SJSA1 (cell line): ENCODE measurements around the gene LHX6. TPM values are rescaled to one million over a fixed set of nuclear protein-coding genes. Genes with fewer than 3 reads are reported as not detected.
A peak's percentile ranks its signal among the peaks of the same experiment; 100 is the strongest.

Source experiments
- DNase-seq, 2 experiments: peaks; one replicate each; pipeline ENCODE4 v3.0.0-alpha.2; 2015 to 2020; ENCODE audit warnings: low spot score in 2 of 2, low read depth in 1 of 2
- H3K27ac ChIP-seq: fragments of 250-450 bp; sonication (Bioruptor Pico); 2 replicates; pipeline ENCODE4 v1.5.1; 2020; ENCODE audit warnings: mild to moderate bottlenecking, moderate library complexity
- H3K27me3 ChIP-seq: fragments of 250-450 bp; sonication (Bioruptor Pico); replicated peaks from 2 replicates; pipeline ENCODE4 v1.5.1; 2020; ENCODE audit warnings: mild to moderate bottlenecking, moderate library complexity
- H3K36me3 ChIP-seq: fragments of 250-450 bp; sonication (Bioruptor Pico); 2 replicates; pipeline ENCODE4 v1.5.1; 2020; ENCODE audit warnings: mild to moderate bottlenecking
- H3K4me1 ChIP-seq: fragments of 250-450 bp; sonication (Bioruptor Pico); replicated peaks from 2 replicates; pipeline ENCODE4 v1.6.1; 2021; ENCODE audit warnings: mild to moderate bottlenecking
- H3K4me3 ChIP-seq: fragments of 250-450 bp; sonication (Bioruptor Pico); 2 replicates; pipeline ENCODE4 v1.5.1; 2020; ENCODE audit warnings: mild to moderate bottlenecking
- H3K9me3 ChIP-seq: fragments of 250-450 bp; sonication (Bioruptor Pico); replicated peaks from 2 replicates; pipeline ENCODE4 v1.5.1; 2020; ENCODE audit warnings: mild to moderate bottlenecking
- total RNA-seq: library from RNA; depleted of rRNA; stranded (reverse); fragments of >200 nt; shearing (Covaris generic); gene quantifications from 2 replicates; pipeline ENCODE4 v1.2.3, GENCODE V29; 2014

Gene LHX6
- total RNA-seq, 1 experiment from 2014 or later = 6.4 TPM

DNA sequence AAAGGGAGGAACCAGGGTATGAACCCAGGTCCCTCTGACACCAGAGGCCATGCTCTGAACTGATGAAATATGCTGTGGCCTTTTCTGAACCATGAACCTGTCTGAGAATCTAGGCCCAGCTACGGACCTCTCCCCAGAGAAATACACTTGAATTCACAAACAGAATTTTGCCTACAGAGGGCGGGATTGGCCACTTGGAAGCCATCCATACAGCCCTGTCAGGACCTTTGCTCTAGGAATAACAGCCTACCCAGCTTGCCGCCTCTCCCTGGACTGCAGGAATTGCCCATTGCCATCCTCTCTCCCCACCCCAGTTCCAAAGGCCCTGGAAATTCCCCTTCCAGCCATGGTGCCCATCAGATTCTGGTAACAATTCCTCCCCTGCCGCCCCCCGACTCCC is 42.5 kb downstream of the LHX6 start:
- H3K36me3 ChIP-seq = no peaks in the 10 kb centered on the region
- H3K27ac ChIP-seq = no peak overlapping the region
- H3K27me3 ChIP-seq = no peaks in the 10 kb centered on the region
- no peaks in the 10 kb centered on the region for H3K4me1 ChIP-seq
- DNase-seq = no peak
- H3K4me3 ChIP-seq = no peak overlapping the region
- H3K9me3 ChIP-seq = no peaks in the 10 kb centered on the region

DNA sequence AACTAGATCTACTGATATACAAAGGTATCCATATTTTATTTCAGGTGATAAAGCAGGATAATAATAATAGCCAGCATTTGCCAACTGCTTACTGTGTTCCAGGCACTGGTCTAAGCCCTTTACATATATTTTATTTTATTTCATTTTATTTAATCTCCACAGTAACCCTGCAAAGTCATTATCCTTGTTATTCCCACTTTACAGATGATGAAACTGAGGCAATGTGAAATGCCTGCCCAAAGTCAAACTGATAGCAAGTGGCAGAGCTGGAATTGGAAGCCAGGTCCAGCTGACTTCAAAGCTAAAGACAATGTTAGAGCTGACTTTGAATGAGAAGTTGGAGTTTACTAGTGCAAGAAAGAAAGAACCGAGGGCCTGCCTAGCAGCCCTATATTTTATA is 44.2 kb downstream of the LHX6 start:
- Histone ChIP-seq H3K27ac (no peak overlapping the region), H3K4me3 (no peak overlapping the region), H3K9me3 (no peaks in the 10 kb centered on the region), H3K36me3 (no peaks in the 10 kb centered on the region), H3K4me1 (peaks cover 14% of the 10 kb centered on the region), H3K27me3 (no peaks in the 10 kb centered on the region)
- DNase-seq = no peak

DNA sequence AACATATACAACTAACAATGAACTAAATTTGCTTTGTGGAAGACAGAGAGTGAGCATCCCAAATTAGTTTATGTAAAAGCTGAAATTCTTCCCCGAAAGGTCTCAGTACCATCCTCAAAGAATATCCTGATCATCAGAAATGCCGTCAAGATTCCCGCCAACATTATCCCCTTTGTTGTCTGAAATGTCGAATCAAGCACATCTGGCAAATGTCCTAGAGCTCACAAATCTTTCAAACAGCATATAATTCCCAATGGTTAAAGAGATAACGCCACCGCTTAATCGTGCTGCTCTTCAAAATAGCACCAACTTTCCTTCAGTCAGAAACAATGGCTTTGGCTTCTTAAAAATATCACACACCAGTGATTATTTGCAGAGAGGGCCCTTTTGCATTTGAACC is 45.3 kb downstream of the LHX6 start:
- H3K4me3 ChIP-seq = no peak overlapping the region
- DNase-seq = no peak
- H3K36me3 ChIP-seq = no peaks in the 10 kb centered on the region
- H3K27ac ChIP-seq = no peak overlapping the region
- H3K9me3 ChIP-seq = no peaks in the 10 kb centered on the region
- H3K27me3 ChIP-seq = no peaks in the 10 kb centered on the region
- H3K4me1 ChIP-seq = peaks cover 23% of the 10 kb centered on the region

DNA sequence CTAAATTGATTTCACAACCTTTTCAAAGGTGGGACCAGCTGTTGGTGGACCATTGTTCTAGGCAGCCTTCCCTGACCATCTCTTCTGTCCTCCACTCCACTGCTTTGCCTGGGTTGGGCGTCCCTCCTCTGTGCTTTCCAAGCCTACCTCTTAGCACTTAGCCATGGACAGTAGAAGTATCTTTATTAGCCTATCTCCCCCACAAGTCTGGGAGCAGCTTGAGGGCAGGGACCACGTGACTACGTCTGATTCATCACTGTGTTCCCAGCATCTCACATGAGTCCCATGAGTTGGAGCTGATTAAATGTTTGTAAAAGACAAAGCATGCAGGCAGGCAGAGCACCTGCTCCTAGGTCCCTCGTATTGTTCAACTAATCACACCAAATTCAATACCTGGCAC is 48.1 kb downstream of the LHX6 start:
- Histone ChIP-seq H3K9me3 (no peaks in the 10 kb centered on the region), H3K27me3 (no peaks in the 10 kb centered on the region), H3K4me1 (peaks cover 23% of the 10 kb centered on the region), H3K36me3 (no peaks in the 10 kb centered on the region), H3K27ac (no peak overlapping the region), H3K4me3 (no peak overlapping the region)
- DNase-seq = peak; percentile 50 to 61

DNA sequence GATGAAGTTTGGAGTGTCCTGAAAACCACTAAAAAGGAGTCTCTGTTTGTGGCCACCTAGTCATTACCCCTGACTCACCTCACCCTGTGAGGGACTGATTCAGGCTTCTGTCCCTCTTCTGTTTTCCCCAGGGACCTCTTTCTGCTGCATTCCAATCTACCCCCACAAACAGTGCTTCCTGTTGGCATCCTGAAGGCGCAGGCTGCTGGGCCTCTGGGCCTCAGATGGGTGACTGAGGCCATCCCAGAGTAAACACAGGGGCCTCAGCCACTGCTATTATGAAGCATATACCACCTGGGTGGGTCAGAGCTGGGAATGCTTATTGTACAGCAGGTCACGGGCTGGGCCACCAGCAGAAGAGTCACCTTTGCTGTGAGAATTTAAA is 49.1 kb downstream of the LHX6 start:
- H3K27ac ChIP-seq = no peak overlapping the region
- no peaks in the 10 kb centered on the region for H3K27me3 ChIP-seq
- H3K4me1 ChIP-seq = peaks cover 23% of the 10 kb centered on the region
- no peaks in the 10 kb centered on the region for H3K36me3 ChIP-seq
- H3K9me3 ChIP-seq = no peaks in the 10 kb centered on the region
- H3K4me3 ChIP-seq = no peak overlapping the region
- DNase-seq = peak; percentile 74 to 82

DNA sequence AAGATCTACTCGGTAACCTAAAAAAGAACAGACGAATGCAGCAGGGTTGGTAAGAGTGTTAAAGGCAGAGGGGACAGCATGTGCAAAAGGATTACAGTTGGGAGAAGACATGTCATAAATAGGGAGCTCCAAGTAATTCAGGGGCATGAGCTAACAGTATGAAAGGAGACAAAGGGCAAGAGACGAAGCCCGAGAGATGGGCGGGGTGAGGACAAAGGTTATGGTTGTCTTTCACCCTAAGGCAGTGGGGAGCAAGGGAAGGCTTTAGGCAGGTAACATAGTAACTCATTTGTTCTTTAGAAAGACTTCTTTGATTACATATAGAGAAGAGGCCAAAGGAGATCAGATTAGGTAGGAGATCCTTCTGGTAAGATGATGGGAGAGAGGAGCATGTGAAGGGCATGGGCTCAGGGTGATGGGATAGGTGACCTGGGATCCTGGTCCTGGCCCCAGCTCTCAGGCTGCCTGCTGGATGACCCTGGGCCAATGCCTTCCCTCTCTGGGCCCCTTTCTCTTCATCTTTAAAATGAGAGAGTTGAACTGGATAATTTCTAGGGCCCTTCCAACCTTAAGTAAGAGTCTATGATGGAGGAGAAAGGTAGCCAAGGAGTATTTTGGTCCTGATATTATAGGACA is 49.6 kb downstream of the LHX6 start:
- peaks cover 23% of the 10 kb centered on the region for H3K4me1 ChIP-seq
- no peaks in the 10 kb centered on the region for H3K36me3 ChIP-seq
- no peaks in the 10 kb centered on the region for H3K27me3 ChIP-seq
- DNase-seq = no peak
- no peak overlapping the region for H3K27ac ChIP-seq
- H3K4me3 ChIP-seq = no peak overlapping the region
- no peaks in the 10 kb centered on the region for H3K9me3 ChIP-seq

DNA sequence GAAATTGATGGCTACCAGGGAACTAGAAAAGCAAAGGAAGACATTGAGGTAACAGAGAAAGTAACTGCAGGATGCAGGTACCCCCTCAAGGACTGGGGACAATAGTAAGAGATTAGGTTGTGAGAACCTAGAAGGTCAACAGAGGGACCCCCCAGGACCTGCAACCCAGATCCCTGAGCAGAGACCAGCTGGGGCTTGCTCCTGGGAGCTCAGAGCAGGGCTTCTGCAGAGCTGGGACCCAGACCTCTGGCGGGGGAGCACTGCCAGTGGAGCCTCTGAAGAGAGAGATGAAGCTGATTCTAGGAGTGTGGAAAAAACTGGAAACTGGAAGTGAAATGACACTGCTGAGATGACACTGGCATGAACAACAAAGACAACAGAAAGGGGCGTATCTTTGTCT is 51.8 kb downstream of the LHX6 start:
- no peaks in the 10 kb centered on the region for H3K27me3 ChIP-seq
- H3K4me3 ChIP-seq = no peak overlapping the region
- peaks cover 23% of the 10 kb centered on the region for H3K4me1 ChIP-seq
- no peak overlapping the region for H3K27ac ChIP-seq
- H3K9me3 ChIP-seq = no peaks in the 10 kb centered on the region
- DNase-seq = no peak
- H3K36me3 ChIP-seq = no peaks in the 10 kb centered on the region

DNA sequence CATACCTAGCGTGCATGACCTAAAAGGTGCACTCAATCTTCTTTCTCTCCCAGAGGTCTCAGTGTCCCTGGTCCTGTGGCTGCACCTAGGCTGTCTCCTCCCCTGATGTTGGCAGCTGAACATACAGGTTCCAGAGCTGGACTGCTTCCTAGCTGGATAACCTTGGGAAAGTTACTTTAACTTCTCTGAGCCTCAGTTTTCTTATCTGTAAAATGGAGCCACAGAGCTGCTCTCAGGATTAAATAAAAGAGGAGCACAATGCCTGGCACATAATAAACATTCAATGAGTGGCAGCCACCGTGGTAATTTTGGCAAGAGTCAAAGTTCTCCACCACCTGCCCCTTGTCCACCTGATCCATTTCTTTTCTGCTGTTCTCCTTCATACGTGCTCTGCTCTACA is 55.1 kb downstream of the LHX6 start:
- Histone ChIP-seq H3K27me3 (no peaks in the 10 kb centered on the region), H3K9me3 (no peaks in the 10 kb centered on the region), H3K4me1 (no peaks in the 10 kb centered on the region; the same call in none of the 2 replicates), H3K4me3 (no peak overlapping the region), H3K27ac (no peak overlapping the region), H3K36me3 (no peaks in the 10 kb centered on the region)
- no peak for DNase-seq

DNA sequence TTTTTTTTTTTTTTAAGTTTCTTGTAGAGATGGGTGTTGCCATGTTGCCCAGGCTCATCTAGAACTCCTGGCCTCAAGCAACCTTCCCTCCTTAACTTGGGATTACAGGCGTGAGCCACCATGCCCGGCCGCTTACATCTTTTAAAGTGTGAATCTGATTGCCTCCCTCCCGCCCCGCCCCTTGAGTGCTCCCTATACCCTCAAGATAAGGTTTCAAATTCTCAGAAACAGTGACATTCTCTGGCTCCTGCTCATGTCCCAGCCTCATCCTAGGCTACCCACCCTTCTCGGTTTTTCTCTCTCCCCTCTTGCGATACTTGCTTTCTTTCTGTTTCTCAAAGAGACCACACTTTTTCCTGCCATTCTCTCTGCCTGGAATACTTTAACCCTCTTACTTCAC is 56.6 kb downstream of the LHX6 start:
- no peaks in the 10 kb centered on the region for H3K4me1 ChIP-seq
- H3K27ac ChIP-seq = no peak overlapping the region
- H3K9me3 ChIP-seq = no peaks in the 10 kb centered on the region
- H3K36me3 ChIP-seq = no peaks in the 10 kb centered on the region
- no peak overlapping the region for H3K4me3 ChIP-seq
- no peaks in the 10 kb centered on the region for H3K27me3 ChIP-seq
- DNase-seq = no peak

DNA sequence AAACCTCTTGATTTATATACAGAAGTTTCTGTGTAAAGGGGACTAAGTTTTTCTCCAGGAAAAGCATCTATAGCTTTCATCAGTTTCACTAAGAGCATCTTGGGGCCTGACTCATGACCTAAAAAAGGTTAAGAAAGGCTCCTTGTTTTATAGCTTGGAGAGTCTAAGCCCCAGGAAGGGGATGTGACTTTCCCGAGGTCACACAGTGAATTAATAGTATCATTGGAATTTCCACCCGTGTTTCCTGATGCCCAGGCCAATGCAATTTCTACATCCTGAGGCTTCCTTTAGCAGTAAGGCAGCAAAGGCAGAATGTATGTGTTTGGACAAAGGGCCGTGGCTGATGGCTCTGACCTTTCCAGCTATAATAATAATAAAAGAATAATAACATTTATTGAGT is 60.4 kb downstream of the LHX6 start:
- Histone ChIP-seq H3K27me3 (0 out of 2 replicates have a peak, but pooled peaks cover 2% of the 10 kb centered on the region), H3K36me3 (no peaks in the 10 kb centered on the region), H3K9me3 (no peaks in the 10 kb centered on the region)

DNA sequence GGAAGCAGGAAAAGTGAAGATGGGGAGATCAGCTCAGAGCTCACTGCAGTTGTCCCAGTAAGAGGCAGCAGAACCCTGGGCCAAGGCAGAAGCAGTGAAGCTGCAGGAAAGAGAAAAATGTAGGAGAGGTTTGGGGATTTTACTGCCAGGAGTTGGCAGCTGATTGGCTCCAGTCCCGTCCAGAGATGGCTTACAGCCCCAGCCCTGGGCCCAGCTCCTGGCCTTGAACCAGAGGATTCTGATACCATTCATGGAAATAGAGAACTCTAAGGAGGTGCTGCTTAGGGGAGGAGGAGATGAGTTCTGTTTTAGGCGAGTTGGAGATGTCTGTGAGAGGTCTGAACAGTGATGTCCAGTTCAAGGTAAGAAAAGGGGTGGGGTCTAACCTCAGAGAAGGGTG is 64.5 kb downstream of the LHX6 start:
- Histone ChIP-seq H3K27me3 (0 out of 2 replicates have a peak, but pooled peaks cover 2% of the 10 kb centered on the region), H3K4me3 (no peak overlapping the region), H3K9me3 (no peaks in the 10 kb centered on the region), H3K4me1 (no peaks in the 10 kb centered on the region), H3K27ac (no peak overlapping the region), H3K36me3 (0 out of 2 replicates have a peak, but pooled peaks cover 2% of the 10 kb centered on the region)
- no peak for DNase-seq

More for the DNA sequence above, 60.4 kb downstream of the LHX6 start:
- no peak overlapping the region for H3K4me3 ChIP-seq
- no peak overlapping the region for H3K27ac ChIP-seq
- H3K4me1 ChIP-seq = no peaks in the 10 kb centered on the region
- DNase-seq = no peak

DNA sequence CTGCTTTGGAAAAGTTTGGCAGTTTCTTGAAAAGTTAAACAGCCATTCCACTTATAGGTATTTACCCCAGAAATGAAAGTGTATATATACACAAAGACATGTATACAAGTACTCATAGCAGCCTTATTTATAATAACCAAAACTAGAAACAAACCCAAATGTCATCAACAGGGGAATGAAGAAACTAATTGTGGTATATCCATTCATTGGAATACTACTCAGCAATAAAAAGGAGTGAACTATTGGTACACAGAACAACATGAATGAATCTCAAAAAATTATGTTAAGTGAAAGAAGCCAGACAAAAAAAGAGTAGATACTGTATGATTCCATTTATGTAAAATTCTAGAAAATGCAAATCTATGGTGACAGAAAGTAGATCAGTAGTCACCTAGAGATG is 66.3 kb downstream of the LHX6 start:
- no peak overlapping the region for H3K4me3 ChIP-seq
- H3K27ac ChIP-seq = no peak overlapping the region
- 0 out of 2 replicates have a peak, but pooled peaks cover 3% of the 10 kb centered on the region for H3K36me3 ChIP-seq
- no peak for DNase-seq
- no peaks in the 10 kb centered on the region for H3K9me3 ChIP-seq
- 0 out of 2 replicates have a peak, but pooled peaks cover 2% of the 10 kb centered on the region for H3K27me3 ChIP-seq
- H3K4me1 ChIP-seq = no peaks in the 10 kb centered on the region

DNA sequence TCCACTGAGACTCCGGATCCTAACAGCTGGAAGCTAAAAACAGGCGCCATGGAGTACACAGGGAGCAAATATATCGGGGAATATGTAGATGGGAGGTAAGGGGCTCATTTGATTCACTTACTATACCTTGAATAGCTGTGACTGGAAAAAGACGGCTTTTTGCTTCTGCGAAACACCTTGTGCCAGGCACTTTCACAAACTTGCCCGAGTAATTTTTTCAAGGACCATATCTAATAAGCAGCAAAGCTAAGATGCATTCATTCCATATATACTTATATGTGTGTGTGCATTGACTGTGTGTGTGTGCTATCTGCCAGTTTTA is 68.9 kb downstream of the LHX6 start:
- Histone ChIP-seq H3K36me3 (0 out of 2 replicates have a peak, but pooled peaks cover 3% of the 10 kb centered on the region), H3K27me3 (0 out of 2 replicates have a peak, but pooled peaks cover under 1% of the 10 kb centered on the region), H3K27ac (no peak overlapping the region), H3K4me3 (peak overlapping the region; percentile 75), H3K9me3 (no peaks in the 10 kb centered on the region), H3K4me1 (no peaks in the 10 kb centered on the region)
- DNase-seq = no peak

DNA sequence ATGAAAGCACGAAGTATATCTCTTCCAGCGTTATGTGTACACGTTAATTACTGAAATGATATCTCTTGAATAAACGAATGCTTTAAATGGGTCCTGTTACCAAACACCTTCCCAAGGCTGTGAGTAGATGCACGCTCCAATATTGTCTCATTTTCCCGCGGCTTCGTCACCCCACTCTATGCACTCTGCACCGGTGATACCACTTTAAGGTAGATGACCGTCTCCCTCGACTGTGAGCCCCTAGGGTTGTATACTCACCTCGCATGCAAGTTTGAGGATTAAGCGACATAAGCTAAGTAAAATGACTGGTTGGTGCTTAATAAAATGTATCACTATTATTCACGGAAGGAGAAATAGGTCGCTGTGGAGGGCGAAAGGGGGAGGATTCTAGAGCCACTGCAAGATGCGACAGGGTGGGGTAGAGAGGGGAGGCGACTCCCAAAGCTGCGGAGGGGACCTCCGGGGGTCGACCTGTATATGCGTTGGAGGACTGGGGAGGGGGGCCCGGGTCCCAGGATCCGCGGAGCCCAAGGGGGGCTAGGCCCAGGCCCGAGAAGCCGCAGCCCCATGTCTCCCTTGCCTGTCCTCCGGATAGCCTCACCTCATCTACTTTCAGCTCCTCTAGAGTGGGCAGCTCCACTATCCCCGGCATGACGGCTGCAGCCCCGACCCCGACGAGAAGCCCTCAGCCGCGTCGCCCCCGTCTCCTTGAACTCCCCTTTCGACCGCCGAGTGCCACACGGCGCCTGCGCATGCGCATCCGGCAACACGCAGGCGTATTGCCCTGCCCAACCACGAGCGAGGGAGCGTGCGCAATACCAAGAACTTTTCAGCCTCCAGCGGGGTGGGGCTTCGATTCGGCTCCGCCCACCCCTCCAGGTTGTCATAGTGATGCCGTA is 69.5 kb downstream of the LHX6 start, which contains the start of the genes MORN5 and NDUFA8:
Gene MORN5 (plus strand): TSS at position 883 of the 899 bp plus-strand sequence. CDS start 65 bp downstream, outside the sequence.
Gene NDUFA8 (minus strand): TSS at position 754 of the 899 bp plus-strand sequence. CDS start 102 bp downstream, at position 652.
- Histone ChIP-seq H3K36me3 (0 out of 2 replicates have a peak, but pooled peaks cover 3% of the 10 kb centered on the region), H3K4me1 (no peaks in the 10 kb centered on the region), H3K27me3 (no peaks in the 10 kb centered on the region), H3K4me3 (peak within 1 kb of the TSS; percentile 75), H3K27ac (peak within 1 kb of the TSS; percentile 34; the same call in 1 of the 2 replicates), H3K9me3 (no peaks in the 10 kb centered on the region)
- DNase-seq = peak; percentile 86 to 94
